NCI-H748 (cell line): ENCODE data around the gene IFT88.
A peak's percentile ranks its signal among the peaks of the same experiment; 100 is the strongest.

Experiments
- DNase-seq: peaks from one replicate; lab custom pipeline; 2025; ENCODE audit not compliant: unreplicated experiment; lab: John Stamatoyannopoulos, UW

The IFT88 gene

DNA sequence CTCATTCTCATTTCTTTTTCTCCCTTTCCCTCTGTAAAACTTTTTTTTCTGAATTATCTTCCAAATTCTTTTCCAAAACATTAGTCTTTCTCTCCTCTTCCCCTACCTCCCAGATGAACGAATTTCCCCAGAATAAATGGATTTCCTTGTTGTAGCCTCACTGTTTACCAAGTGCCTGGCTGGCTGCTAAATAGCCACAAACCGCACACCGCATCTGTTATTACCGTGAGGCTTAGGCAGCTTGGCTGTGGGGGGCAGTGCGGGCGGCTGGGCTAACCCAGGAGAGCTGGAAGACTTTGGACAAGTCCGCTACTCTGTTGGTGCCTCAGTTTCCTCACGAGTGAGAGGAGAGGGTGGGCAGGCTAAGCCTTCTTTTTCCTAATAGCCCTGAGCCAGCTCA, 147.2 kb downstream of the IFT88 start:
- DNase-seq, result no peak

- no peak for DNase-seq
Observed at GRCh38 chr13:20714563-20715329, 147.8 kb downstream of the IFT88 start.

DNA sequence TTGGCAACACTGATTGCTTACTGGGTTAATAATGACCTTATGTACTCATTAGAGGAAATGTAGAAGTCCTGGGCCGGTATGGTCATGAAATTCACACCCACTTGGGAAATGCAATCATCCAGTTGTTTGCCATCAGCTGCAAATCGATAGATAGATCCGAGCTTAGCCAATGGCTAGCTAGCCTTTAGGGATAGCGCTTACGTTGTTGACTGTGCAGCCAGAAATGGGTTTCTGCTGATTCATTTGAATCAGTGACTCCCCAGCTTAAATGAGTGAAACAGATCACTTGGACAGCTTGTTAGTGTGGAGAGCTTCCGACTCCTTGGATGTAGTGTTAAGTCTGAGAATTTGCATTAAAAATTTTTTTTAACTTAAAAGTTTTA, 148.4 kb downstream of the IFT88 start:
- DNase-seq, result no peak

- peak; percentile 44 for DNase-seq
Observed at GRCh38 chr13:20716951-20717350, 150.0 kb downstream of the IFT88 start.

GRCh38 chr13:20717581-20718542, 150.9 kb downstream of the IFT88 start:
- DNase-seq, result no peak

GRCh38 chr13:20718958-20719566, 152.1 kb downstream of the IFT88 start:
- DNase-seq, result no peak

DNA sequence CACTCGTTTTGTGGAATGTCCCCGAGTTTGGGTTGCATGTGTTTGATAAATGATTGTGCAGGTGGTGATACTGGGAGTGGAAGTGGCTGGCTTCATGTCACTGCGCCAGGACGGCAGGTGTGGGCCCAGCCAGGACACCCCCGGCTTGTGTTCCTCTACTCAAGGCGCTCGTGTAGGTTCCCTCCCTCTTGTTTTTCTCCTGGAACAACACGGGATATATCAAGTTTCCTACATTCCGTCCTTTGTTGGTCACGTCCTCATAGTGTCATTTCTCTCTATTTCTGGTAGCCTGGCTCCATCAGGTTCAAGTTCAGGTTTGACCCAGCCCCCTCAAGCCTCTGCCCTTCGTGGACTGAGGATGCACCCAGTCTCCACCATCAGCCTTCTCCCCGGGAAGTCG, 152.8 kb downstream of the IFT88 start:
- no peak for DNase-seq

GRCh38 chr13:20720499-20720898, 153.5 kb downstream of the IFT88 start:
- DNase-seq, result no peak

- no peak for DNase-seq
Observed at GRCh38 chr13:20721058-20721453, 154.1 kb downstream of the IFT88 start.

DNA sequence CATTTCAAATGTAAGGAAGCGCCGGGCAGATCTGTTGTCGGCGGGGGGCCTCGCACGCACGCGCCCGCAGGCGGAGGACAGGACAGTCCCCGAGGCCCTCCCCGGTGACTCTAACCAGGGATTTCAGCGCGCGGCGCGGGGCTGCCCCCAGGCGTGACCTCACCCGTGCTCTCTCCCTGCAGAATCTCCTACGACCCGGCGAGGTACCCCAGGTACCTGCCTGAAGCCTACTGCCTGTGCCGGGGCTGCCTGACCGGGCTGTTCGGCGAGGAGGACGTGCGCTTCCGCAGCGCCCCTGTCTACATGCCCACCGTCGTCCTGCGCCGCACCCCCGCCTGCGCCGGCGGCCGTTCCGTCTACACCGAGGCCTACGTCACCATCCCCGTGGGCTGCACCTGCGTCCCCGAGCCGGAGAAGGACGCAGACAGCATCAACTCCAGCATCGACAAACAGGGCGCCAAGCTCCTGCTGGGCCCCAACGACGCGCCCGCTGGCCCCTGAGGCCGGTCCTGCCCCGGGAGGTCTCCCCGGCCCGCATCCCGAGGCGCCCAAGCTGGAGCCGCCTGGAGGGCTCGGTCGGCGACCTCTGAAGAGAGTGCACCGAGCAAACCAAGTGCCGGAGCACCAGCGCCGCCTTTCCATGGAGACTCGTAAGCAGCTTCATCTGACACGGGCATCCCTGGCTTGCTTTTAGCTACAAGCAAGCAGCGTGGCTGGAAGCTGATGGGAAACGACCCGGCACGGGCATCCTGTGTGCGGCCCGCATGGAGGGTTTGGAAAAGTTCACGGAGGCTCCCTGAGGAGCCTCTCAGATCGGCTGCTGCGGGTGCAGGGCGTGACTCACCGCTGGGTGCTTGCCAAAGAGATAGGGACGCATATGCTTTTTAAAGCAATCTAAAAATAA, 154.7 kb downstream of the IFT88 start:
- peak; percentile 81 for DNase-seq

DNA sequence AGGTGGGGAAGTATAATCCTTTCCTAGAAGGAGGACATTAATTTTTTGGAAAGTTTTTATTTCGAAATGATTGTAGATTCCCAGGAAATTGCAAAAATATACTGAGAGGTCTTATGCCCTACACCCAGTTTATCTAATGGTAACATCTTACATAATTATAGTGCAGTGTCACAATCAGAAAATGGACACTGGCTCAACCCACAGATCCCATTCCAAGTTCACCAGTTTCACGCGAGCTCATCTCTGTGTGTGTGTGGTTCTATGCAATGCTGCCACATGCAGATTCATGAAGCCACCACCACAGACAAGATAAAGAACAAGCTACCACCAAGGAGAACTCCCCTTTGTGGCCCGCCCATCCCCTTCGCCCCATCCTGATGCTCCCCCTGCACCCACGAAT, 160.9 kb downstream of the IFT88 start:
- DNase-seq, result no peak

DNA sequence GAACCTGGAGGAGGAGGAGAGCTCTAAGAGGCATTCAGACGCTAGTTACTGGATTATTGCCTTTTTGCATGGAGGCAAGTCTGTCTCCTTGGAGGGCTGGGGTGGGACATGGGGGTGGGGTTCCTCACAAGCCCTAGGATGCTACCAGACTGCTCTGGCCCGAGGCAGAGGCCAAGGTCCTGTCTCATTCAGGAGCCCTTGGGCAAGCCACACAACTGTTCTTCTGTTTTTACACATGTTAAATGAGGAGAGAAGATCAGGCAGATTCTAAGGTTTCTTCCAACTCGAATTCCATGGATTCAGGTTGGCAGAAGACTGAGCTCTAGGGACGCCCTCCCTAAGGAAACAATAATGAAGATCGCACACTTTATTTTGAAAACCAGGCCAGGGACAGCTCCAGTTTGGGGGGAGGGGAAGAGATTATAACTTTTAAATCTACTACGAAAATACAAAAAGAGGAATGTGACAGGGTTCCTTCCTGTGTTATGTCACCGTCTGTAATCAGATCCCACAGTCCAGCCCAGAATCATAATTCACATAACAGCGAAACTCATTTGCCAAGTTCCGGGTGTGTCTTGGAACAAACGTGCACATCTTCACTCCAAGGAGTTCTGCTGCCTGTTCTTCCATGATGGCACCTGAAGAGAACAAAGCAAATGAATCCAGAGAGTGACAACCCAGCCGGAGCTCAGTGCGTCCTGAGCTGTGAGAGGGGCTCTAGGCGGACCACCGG, 161.8 kb downstream of the IFT88 start:
- DNase-seq, result no peak

DNA sequence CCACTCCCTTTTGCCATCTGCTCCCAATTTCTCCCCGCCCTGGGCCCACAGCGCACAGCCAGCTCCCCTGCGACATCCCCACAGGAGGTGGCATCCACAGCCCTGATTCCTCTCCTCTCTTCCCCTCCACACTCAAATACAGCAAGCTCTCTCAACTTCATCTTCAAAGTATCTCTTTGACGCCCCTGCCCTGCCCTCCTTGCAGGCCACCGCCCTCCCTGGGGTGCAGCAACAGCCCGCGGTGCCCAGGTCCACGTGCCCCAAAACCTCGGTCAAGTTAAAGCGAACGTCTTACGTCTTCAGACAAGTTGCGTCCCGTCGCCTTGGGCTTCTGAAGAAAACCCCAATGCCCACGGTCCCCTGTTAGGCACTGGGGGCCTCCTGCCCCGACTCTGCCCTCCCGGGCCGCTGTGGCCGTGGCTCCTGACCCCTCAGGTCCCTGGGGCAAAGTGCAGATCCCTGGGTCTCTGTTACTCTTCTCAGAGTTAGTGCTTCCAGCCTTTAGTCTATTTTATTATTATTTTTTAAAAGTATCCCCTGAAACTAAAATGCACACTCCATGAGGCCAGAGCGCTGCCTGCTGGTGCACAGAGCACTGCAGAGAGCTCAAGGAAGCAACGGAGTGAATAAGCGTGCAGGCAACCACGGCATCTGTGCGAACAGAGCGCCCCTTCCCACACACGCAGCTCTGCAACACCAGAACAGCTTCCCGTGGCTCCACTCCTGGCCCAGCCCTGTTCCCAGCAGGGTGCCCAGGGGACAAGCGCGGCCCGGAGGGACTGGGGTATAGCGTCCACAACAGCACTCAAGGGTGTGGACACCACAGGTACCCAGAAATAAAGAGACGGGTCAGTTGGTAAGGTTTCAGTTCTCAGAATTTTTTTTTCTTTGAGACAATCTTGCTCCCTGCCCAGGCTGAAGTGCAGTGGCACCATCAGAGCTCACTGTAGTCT, 163.0 kb downstream of the IFT88 start:
- no peak for DNase-seq

DNA sequence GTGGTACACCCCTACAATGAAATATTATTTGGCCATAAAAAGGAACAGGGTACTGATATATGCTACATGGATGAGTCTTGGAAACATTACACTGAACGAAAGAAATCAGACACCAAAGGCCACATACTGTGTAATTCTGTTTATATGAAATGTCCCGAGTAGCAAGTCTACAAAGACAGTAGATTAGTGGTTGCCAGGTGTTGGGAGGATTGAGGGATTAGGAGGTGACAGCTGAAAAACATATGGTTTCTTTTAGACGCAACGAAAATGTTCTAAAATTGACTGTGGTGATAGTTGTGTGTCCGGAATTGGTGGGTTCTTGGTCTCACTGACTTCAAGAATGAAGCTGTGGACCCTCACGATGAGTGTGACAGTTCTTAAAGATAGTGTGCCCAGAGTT, 171.7 kb downstream of the IFT88 start:
- no peak for DNase-seq

DNA sequence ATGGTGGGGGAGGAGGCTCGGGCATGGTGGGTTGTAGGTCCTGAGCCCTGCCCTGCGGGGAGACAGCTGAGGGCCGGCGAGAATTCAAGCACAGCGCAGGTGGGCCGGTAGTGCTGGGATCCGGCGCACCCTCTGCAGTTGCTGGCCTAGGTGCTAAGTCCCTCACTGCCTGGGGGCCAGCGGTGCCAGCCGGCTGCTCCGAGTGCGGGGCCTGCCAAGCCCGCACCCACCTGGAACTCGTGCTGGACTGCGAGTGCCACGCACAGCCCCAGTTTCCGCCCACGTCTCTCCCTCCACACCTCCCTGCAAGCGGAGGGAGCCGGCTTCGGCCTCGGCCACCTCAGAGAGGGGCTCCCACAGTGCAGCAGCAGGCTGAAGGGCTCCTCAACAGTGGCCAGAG, 173.1 kb downstream of the IFT88 start:
- DNase-seq, result no peak
